Stimulated activated naive CD8-positive, alpha-beta T cell treated with anti-CD3 and anti-CD28 coated beads, Interleukin-15, Interleukin-2, amounts not matched to agents 100 U/mL and 50 U/mL, for 24 hours (primary cell): Measurements from ENCODE around the gene THRSP.
"Not testable (repeated sequence)": the region's sequence is repeated elsewhere in the genome, so short reads cannot be mapped to it uniquely, and the experiment has no call there.

ENCODE experiments used
- ATAC-seq: fragments of 150-1000 bp; cut with Tn5 transposase; one replicate; pipeline ENCODE4 v1.10.0; 2021
- DNase-seq: peaks from one replicate; pipeline ENCODE4 v3.0.0; 2021

THRSP gene

DNA sequence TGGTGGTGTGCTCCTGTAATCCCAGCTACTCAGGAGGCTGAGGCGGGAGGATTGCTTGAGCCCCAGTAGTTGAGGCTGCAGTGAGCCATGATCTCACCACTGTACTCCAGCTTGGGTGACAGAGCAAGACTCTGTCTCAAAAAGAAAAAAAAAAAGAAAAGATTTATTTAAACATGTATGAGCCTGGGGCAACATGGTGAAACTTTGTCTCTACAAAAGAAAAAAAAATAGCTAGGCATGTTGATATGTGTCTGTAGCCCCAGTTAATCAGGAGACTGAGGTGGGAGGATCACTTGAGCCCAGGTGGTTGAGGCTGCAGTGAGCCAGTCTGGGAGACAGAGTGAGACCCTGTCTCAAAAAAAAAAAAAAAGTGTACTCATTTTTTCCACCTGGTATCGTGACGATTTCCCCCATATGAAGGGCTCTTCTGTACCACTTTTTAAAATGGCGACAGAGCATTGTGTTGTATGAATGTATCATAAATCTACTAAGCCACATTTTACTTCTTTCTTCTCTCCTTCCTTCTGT, 24.2 kb upstream of the THRSP start:
- ATAC-seq (peak; percentile 60), DNase-seq (no peak)

DNA sequence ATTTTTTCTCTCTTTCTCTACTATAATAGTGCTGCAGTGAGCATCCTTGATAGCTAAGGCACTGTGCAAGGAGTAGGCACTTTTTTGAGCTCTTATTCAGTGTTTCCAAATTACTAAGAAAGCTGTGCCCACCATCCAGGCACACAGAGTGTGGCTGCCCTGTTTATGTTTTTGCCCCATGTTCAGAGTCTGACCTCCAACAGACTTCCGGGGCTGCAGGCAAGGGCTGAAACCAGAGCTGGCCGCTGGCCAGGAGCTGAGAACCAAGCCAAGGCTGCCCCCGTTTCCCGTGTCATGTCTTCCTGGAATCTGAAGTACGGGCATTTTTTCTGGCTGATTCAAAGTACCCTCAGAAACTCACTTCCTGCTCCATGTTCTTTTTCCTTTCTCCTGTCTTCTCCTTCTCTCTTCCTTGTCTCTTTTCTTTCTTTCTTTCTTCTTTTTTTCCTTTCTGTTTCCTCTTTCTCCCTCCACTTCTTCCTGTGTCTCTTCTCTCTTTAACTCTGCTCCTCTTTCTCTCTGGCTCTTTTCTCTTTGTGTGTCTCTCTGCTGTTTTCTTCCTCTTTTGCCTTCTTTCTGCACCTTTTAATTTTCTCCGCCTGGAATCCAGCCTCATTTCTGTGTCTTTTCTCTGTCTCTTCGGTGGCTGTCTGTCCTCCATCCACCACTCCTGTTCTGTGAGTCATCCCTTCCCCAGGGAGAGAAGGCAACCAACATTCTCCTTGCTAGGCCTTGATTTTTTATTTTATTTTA, 23.6 kb upstream of the THRSP start:
- DNase-seq (peak; percentile 62), ATAC-seq (peak; percentile 82)

DNA sequence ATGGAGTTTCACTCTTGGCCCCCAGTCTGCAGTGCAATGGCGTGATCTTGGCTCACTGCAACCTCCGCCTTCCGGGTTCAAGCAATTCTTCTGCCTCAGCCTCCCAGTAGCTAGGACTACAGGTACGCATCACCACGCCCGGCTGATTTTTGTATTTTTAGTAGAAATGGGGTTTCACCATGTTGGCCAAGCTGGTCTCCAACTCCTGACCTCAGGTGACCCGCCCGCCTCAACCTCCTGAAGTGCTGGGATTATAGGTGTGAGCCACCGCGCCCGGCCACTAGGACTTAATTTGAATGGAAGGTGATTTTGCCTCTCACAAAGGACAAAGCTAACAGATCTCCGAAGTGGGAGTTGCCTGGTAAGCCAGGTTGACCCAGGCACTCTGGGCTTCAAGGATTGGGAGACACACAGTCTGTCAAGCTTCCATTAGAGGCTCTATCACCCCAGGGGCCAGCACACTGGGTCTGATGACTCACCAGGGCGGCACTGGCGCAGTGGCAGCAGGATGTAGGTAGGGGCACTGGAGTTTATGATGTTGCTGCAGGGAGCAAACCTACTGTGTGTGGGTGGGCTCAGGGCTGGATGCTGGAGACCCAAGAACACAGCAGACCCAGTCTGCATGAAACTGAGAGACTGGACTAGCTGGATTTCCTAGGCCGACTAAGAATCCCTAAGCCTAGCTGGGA, 22.8 kb upstream of the THRSP start:
- DNase-seq (peak; percentile 21), ATAC-seq (no peak)

DNA sequence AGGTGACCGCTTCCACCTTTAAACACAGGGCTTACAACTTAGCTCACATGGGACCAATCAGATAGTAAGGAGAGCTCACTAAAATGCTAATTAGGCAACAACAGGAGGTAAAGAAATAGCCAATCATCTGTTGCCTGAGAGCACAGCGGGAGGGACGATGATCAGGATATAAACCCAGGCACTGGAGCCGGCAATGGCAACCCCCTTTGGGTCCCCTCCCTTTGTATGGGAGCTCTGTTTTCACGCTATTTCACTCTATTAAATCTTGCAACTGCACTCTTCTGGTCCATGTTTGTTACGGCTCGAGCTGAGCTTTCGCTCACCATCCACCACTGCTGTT, 22.3 kb upstream of the THRSP start:
- ATAC-seq, result not testable (repeated sequence)

DNA sequence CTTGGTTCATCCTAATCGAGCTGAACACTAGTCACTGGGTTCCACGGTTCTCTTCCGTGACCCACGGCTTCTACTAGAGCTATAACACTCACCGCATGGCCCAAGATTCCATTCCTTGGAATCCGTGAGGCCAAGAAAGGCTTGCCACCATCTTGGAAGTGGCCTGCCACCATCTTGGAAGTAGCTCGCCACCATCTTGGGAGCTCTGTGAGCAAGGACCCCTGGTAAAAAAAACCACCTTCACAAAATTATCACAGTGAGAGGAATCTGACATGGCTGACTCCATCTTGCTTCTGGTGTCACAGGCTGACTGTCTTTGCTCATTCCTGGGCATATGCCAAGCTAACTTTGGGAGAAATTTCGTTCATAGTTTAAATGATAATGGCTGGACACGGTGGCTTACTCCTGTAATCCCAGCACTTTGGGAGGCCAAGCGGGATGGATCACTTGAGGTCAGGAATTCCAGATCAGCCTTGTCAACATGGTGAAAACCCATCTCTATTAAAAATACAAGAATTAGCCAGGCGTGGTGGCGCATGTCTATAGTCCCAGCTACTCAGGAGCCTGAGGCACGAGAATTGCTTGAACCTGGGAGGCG, 21.7 kb upstream of the THRSP start:
- ATAC-seq (no peak), DNase-seq (no peak)

More for the DNA sequence above, 22.3 kb upstream of the THRSP start:
- not testable (repeated sequence) for DNase-seq

DNA sequence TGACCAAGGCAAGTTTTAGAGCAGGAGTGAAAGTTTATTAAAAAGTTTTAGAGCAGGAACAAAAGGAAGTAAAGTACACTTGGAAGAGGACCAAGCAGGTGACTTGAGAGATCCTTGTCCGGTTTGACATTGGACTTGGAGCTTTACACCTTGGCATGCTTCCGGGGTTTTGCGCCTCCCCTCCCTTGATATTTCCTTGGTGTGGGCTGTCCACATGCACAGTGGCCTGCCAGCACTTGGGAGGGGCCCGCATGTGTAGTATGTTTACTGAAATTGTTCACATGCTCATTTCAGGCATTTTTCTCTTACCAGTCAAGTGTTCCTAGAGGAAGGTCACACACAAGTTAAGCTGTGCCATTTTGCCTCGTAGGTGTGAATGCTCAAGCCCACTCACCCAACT, 19.0 kb upstream of the THRSP start:
- no peak for DNase-seq
- no peak for ATAC-seq

DNA sequence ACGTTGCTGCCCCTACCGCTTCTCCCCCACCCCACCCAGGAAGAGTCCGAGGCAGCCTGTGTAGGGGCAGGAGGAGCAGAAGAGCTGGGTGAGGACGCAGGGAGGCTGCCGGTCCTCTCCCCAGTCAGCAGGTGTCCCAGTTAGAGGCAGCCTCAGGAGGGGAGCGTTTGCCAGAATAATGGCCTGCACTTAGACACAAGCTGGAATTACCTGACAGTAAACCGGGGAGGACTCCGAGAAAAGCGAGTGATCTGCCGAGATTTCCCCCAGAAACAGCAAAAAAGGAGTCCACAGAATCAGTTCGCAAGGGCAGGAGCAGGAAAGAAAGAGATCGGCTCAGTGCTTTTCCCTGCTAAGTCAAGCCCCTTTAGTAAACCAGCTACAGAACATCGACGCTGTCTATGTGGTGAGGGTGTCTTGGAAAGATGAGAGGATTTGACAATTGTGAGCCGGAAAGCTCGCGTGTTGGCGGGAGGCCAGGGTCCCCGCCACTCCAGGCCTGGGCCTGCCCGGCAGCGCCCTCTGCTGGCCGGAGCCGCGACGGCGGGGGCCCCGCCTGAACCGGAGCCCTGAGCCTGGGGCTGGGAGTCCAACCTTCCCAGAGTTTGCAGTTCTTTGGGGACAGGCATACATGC, 17.7 kb upstream of the THRSP start:
- DNase-seq, result peak; percentile 87

DNA sequence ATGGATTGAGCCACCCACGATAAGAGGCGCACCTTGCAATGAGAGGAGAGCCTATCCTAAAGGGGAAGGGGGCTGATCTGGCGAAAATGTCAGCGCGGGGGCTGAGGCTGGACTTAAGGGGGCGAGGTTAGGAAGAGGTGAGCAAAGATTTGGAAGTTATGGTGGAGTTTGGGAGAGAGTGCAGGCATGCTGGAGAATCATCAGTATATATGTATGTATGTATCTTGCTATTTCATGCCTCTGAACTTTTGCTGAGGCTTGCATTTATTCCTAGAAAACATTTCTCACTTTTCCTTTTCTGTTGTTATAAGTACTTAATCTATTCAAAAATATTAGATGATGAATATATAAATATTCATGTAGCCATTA, 17.2 kb upstream of the THRSP start:
- ATAC-seq (no peak), DNase-seq (no peak)

More for the DNA sequence above, 17.7 kb upstream of the THRSP start:
- ATAC-seq, result peak; percentile 92

DNA sequence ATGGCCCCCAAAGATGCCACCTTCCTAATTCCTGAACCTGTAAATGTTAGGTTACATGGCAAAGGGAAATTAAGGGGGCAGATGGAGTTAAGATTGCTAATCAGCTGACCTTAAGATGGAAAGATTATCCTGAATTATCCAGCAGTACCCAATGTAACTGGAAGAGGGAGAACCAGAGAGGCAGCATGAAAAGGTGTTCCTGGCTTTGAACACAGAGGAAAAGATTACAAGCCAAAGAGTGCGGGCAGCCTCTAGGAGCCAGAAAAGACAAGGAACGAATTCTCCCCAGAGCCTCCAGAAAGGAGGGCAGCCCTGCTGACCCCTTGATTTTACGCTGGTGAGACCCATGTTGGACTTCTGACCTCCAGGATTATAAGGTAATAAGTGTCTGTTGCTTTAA, 15.1 kb upstream of the THRSP start:
- ATAC-seq (no peak), DNase-seq (no peak)

DNA sequence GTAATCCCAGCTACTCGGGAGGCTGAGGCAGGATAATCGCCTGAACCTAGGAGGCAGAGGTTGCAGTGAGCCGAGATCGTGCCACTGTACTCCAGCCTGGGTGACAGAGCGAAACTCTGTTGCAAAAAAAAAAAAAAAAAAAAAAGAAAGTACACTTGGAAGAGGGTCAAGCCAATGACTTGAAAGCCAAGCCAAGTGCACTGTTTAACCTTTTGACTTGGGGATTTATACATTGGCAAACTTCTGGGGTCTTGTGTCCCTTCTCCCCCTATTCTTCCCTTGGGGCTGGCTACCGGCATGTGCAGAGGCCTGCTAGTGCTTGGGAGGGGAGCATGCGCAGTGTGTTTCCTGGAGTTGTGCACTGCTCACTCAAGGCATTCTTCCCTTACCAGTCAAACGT, 14.3 kb upstream of the THRSP start:
- no peak for DNase-seq
- no peak for ATAC-seq

DNA sequence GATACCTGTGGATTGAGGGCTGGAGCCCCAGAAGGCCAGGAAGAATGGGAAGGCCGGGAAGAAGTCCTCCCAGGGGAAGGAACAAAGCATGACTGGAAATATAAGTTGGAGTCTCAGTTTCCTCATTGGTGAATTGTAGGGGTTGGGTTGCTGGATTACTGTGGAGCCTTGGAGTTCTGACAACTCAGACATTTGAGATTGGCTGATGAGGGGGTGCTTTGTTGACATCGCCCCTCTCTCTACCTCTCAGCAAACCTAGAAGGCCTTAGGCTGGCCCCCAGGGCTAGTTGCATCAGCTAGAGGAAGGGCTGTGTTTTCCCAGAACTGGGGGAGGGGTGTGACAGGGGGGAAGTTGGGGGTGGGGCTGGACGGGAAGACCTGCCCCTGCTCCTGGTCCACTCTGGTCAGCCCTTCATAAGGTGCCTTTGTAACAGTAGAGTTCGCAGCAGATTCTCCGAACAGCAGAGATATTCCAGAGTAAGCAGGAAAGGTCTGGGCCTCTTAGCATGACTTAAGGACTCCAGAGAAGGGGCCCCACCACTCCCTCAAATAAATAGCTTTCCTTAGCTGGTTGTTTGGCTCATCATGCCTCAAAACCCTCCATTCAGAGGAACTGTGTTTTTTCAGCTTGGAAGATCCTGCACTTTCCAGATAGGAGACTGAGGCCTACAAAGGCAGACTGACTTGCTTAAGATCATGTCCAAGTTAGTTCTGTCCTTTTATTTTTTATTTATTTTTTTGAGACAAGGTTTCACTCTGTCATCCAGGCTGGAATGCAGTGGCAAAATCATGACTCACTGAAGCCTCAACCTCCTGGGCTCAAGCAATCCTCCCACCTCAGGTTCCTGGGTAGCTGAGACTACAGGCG, 12.5 kb upstream of the THRSP start:
- DNase-seq (no peak), ATAC-seq (no peak)

DNA sequence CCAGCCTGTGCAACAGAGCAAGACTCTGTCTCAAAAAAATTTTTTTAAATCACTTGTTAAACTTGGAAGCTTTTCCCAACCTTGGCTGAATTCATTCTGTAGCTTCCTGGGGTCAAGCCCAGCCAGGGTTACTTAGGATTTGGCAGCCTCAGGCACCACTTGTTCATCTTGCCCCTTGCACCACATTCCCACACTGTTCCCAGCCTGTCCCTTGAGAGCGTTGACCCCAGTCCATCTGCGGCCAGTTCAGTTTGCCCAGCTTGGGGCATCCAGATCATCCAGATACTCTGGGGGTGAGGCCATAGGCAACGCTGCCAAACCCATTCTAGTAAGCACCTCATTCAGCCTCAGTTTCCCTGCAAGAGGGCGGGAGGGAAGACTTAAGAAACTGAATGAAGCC, 8.7 kb upstream of the THRSP start:
- no peak for DNase-seq
- no peak for ATAC-seq

DNA sequence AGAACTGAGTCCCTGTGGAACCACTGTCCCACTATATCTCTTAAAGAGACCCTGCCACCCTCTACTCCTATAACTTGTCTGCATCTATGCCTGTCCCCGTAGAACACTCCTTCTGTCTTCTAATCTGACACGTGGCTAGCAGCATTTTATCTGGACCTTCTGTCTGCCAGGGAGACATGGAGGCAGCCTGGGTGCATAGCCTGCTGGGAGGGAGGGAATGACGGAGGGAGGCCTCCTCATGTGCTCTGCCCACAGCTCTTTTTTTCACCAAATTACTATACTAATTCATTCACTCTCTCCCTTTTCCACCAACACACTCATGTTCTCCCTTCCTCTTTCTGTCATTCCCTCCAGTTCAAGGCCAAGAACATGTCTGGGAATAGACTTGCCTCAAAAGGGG, 7.6 kb upstream of the THRSP start:
- ATAC-seq, result no peak
- no peak for DNase-seq

DNA sequence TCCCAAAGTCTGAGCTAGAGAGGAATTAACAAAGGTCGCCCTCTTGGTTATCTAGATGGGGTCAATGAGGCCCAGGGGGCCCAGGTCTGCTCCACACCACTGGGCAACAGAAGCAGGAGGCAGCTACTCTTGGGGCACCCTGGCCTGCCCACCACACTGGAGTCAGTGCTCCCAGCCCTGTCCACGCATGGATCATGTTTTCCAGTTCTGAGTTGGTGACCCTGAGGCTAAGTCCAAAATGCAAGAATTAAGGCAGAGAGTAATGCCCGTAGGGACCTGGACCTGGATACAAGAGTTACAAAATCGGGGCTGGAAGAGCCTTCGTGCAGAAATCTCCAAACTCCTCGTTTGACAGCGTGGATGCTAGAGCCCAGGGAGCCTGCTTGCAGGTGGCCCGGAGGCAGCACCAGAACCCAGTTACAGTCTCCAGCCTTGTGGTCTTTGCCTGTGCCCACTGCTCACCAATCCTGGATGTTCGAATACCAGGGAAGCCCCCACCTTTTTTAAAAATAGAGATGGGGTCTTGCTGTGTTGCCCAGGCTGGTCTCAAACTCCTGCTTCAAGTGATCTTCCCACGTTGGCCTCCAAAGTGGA, 6.1 kb upstream of the THRSP start:
- DNase-seq (no peak), ATAC-seq (no peak)

DNA sequence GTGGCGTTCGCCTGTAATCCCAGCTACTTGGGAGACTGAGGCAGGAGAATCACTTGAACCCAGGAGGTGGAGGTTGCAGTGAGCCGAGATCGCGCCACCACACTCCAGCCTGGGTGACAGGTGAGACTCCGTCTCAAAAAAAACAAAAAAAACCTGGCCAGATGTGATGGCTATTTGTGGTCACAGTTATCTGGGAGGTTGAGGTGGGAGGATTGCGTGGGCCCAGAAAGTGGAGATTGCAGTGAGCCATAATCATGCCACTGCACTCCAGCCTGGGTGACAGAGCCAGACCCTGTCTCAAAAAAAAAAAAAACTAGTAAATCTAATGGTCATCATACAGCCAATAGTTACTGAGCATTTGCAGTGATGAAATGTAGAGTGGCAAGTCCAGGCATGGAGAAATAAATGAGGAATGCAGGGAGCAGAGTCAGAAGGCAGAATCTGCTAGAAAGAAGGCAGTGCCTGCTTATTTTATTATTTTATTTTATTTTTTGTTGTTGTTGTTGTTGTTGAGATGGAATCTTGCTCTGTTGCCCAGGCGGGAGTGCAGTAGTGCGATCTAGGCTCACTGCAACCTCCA, 3.8 kb upstream of the THRSP start:
- ATAC-seq, DNase-seq: not testable (repeated sequence)

DNA sequence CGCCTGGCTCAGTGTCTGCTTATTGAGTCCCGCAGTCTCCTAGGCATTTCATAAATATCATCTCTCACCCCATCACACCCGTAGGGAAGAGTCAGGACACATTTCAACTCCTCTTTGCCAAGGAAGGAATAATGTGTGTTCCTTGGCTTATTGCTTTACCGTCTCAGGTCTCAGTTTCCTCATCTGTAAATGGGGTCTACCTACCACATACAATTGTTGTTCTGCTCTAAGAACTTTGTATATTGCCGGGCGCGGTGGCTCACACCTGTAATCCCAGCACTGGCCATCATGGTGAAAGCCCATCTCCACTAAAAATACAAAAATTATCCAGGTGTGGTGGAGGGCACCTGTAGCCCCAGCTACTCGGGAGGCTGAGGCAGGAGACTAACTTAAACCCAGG, 3.1 kb upstream of the THRSP start:
- DNase-seq (no peak), ATAC-seq (no peak)

DNA sequence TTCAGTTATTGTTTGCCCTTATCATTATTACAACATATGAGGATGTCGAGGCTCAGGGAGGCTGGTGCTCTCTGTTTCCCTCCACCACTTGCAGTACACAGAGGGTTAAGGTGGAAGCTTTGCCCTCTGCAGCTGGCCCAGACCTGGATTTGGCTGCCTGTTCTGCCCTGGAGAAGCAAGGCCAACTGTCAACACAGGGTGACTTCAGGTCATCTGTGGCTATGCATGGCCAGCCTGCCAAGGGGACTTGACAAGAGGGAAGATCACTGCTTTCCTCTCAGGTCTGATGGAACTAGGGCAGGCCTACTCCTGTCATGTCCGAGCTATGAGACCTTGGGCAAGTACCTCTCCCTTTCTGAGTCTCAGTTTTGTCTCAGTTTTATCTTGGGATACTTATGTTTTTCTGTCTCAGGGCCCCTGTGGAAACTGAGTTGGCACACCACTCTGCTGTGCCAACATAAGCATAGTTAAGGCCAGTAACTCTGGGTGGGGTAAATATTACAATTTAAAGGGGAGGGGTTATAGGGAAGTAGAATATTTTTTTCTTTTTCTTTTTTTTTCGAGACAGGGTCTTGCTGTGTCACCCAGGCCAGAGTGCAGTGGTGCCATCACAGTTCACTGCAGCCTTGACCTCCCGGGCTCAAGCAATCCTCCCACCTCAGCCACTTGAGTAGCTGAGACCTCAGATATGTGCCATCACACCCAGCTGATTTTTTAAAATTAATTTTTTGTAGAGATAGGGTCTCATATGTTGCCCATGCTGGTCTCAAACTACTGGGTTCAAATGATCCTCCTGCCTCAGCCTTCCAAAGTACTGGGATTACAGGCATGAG, 2.4 kb upstream of the THRSP start:
- DNase-seq (no peak), ATAC-seq (no peak)

DNA sequence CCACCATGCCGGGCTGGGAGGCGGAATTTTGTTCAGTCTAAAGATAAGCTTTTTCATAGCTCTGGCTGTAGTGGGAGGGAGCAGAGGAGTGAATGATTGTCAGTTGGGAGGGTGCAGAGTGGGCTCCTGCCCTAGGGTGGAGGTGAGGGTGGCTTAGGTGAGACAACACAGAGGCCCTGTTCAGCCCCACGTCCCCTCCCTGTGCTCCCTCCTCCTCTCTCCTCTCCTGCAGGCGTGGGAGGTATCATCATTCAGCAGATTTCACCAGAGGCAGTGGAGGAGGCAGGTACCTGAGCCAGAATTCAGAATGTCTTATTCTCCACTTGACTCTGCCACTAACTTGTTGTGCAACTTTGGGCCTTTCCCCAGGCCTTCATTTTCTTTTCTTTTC, 1.7 kb upstream of the THRSP start:
- no peak for ATAC-seq
- DNase-seq, result no peak

DNA sequence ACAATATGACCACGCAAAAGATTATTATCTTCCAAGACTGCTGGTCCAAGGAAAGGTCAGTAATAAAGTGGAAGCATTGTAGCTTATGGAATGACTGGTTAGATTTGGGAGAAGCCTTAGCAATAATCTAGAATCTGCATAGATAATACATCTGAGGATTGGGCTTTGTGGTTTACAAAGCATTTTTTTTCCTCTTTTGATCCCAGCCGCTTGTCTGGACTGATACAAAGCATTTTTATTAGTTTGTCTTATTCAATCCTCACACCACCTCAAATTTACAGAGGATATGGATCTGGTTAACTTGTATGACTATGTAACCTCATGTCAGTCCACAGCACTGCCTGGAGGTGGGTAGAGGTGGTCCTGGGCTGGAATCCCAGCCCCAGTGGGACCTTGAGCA, 990 bp upstream of the THRSP start:
- ATAC-seq, result no peak
- DNase-seq, result no peak

DNA sequence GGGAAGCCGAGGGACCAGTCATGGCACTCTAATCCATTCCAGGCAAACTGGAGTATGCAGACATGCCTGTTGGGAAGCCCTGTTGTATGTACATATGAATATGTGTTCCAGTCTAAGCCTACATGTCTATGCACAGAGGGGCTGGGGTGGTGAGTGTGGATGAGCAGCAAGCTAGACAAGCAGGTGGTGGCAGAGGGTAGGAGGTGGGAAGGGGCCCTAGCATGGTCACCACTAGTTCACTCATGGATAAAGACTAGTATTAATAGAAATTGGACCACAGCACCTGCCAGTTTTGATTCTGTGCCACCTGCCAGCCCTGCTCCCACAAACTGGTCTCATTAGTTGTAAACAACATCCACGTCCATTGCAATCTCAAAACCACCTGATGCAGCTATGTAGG, 1.5 kb downstream of the THRSP start:
- ATAC-seq, result no peak
- DNase-seq, result no peak
